BJ (cell line): ENCODE results near the gene FOXK2. TPM values are rescaled to one million over a fixed set of nuclear protein-coding genes. Genes with fewer than 3 reads are reported as not detected.
"Not testable (repeated sequence)": the region's sequence is repeated elsewhere in the genome, so short reads cannot be mapped to it uniquely, and the experiment has no call there.

ENCODE experiments used
- CTCF ChIA-PET: fragments of 350-600 bp; formaldehyde crosslinking; extraction: SDS; loops from one replicate; lab custom pipeline; 2021; ENCODE audit warnings: antibody characterized with exemption, inconsistent platforms; lab: Yijun Ruan, JAX
- POLR2A ChIA-PET: fragments of 300-600 bp; sonication (Branson Sonifier 250); formaldehyde crosslinking; extraction: SDS; loops from one replicate; lab custom pipeline; 2021; ENCODE audit warnings: antibody characterized with exemption; lab: Charles Lee
- DNase-seq: peaks from one replicate; pipeline ENCODE4 v3.0.0-alpha.2; 2011; ENCODE audit warnings: low read depth
- H3K27me3 ChIP-seq: 2 replicates; pipeline ENCODE4 v1.6.0; 2011; ENCODE audit warnings: low read length; ENCODE audit not compliant: control insufficient read depth, insufficient read depth
- H3K36me3 ChIP-seq: 2 replicates; pipeline ENCODE4 v1.5.1; 2011; ENCODE audit warnings: low read length; ENCODE audit not compliant: control insufficient read depth, insufficient read depth
- H3K4me3 ChIP-seq: 2 replicates; pipeline ENCODE4 v1.5.1; 2011; ENCODE audit warnings: low read depth, mild to moderate bottlenecking, control low read depth, low read length
- polyA plus RNA-seq: library from polyadenylated mRNA; depleted of rRNA; stranded (reverse); fragments of >200 nt; gene quantifications from 2 replicates; pipeline ENCODE4 v1.2.3, GENCODE V29; 2011
- TF ChIP-seq, protein P1 (sequence below): IDR thresholded peaks from 2 replicates; pipeline ENCODE4 v1.5.1; 2011; ENCODE audit warnings: low read depth, mild to moderate bottlenecking, control low read depth, inconsistent platforms, low read length, moderate library complexity; ENCODE audit not compliant: insufficient read depth

Gene FOXK2
- polyA plus RNA-seq, 1 experiment, result 19.2 TPM

DNA sequence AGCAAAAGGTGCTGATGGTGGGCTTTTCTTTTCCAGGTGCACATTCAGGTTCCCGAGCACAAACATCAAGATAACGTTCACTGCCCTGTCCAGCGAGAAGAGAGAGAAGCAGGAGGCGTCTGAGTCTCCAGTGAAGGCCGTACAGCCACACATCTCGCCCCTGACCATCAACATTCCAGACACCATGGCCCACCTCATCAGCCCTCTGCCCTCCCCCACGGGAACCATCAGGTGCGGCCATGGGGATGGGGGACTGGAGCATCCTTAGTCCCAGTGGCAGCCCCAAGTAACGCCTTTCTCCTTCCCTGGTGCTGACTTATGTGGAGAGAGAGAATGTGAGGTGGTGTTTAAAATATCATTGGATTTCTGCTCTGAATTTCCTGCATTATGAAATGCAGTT is 43.8 kb downstream of the FOXK2 start:
- CTCF ChIA-PET, result interaction anchor here (1.1 to 1.6 kb wide), 2 partner anchors 9 to 12 kb away, joined by 3 to 4 read pairs; no protein-coding TSS in a partner anchor
- POLR2A ChIA-PET, result no interaction called here
- H3K27me3 ChIP-seq, result no peaks in the 10 kb centered on the region
- H3K4me3 ChIP-seq, result no peak overlapping the region
- H3K36me3 ChIP-seq, result peaks cover 6% of the 10 kb centered on the region
- TF ChIP-seq, protein P1, sequence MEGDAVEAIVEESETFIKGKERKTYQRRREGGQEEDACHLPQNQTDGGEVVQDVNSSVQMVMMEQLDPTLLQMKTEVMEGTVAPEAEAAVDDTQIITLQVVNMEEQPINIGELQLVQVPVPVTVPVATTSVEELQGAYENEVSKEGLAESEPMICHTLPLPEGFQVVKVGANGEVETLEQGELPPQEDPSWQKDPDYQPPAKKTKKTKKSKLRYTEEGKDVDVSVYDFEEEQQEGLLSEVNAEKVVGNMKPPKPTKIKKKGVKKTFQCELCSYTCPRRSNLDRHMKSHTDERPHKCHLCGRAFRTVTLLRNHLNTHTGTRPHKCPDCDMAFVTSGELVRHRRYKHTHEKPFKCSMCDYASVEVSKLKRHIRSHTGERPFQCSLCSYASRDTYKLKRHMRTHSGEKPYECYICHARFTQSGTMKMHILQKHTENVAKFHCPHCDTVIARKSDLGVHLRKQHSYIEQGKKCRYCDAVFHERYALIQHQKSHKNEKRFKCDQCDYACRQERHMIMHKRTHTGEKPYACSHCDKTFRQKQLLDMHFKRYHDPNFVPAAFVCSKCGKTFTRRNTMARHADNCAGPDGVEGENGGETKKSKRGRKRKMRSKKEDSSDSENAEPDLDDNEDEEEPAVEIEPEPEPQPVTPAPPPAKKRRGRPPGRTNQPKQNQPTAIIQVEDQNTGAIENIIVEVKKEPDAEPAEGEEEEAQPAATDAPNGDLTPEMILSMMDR, result no peak
- no peak for DNase-seq

- H3K36me3 ChIP-seq, H3K27me3 ChIP-seq, POLR2A ChIA-PET, H3K4me3 ChIP-seq, CTCF ChIA-PET, DNase-seq: not testable (repeated sequence)
Observed at GRCh38 chr17:82563745-82564144, 44.2 kb downstream of the FOXK2 start.

- H3K4me3 ChIP-seq, result no peak overlapping the region
- H3K27me3 ChIP-seq, result no peaks in the 10 kb centered on the region
- CTCF ChIA-PET, result no interaction called here
- DNase-seq, result no peak
- TF ChIP-seq, protein P1, result no peak
- POLR2A ChIA-PET, result no interaction called here
- peaks cover 7% of the 10 kb centered on the region for H3K36me3 ChIP-seq
Observed at GRCh38 chr17:82564241-82564640, 44.7 kb downstream of the FOXK2 start.

- POLR2A ChIA-PET, result no interaction called here
- CTCF ChIA-PET, result interaction anchor here (2.2 kb wide), 1 partner anchor 12 kb away, joined by 6 read pairs; no protein-coding TSS in a partner anchor
- DNase-seq, result no peak
- no peak overlapping the region for H3K4me3 ChIP-seq
- H3K27me3 ChIP-seq, result no peaks in the 10 kb centered on the region
- TF ChIP-seq, protein P1, result no peak
- H3K36me3 ChIP-seq, result peaks cover 8% of the 10 kb centered on the region
Observed at GRCh38 chr17:82565551-82565950, 46.0 kb downstream of the FOXK2 start.

DNA sequence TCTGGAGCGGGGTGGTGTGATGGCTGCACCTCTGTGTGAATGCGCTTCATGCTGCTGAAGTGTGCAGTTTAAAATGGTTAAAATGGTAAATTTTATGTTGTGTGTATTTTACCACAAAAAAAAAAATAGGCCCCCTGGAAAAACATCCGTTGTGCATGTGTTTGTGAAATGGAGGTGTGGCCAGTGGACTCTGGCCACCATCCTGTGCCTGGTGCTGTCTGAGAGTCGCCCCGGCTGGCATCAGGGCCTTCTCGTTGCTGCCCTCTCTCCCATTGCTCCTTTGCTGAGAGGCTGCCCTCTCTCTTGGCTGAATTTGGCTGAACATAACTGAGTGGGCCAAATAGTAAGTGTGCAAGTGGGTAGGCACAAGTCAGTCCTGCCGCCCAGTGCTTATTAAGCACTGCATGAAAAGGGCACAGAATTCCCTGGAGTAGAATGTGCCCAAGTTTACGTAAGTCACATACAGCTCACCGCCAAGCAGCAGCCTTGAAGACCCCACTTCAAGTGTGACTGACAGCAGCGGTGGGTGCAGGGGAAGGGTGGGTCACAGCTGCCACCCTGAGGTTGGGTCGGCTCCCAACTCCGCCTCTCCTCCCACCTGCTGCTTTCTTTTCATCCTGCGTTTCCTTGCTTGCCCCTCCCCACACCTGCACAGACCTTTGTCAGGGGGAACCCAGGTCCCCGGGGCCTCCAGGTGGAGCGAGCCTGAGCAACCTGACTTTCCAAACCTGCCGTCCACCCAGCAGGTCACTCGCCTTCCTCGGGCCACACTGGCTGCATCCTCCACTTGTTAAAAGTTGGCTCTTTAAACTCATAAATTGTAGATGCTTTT is 46.8 kb downstream of the FOXK2 start:
- TF ChIP-seq, protein P1, result no peak
- CTCF ChIA-PET, result interaction anchor here (1.3 to 2.2 kb wide), 2 partner anchors 11 to 13 kb away, joined by 3 to 6 read pairs; no protein-coding TSS in a partner anchor

More for the DNA sequence above, 46.8 kb downstream of the FOXK2 start:
- Histone ChIP-seq H3K36me3 (peaks cover 10% of the 10 kb centered on the region), H3K27me3 (no peaks in the 10 kb centered on the region), H3K4me3 (no peak overlapping the region)
- no peak for DNase-seq
- POLR2A ChIA-PET, result no interaction called here
